Type B pancreatic cell (in vitro differentiated cells): ENCODE data around the gene MIOX. TPM values are rescaled to one million over a fixed set of nuclear protein-coding genes. Genes with fewer than 3 reads are reported as not detected.
A peak's percentile ranks its signal among the peaks of the same experiment; 100 is the strongest.

Experiments used
- DNase-seq: peaks from one replicate; pipeline ENCODE4 v3.0.0; 2021; ENCODE audit warnings: mixed read lengths; ENCODE audit not compliant: unreplicated experiment; ENCODE audit errors: extremely low spot score
- H3K27ac Mint-ChIP-seq: 2 replicates; pipeline ENCODE4 v1.8.0; 2021; ENCODE audit warnings: mild to moderate bottlenecking, mixed read lengths
- H3K27me3 Mint-ChIP-seq: 2 replicates; pipeline ENCODE4 v1.8.0; 2021; ENCODE audit warnings: mixed read lengths
- H3K36me3 Mint-ChIP-seq: 2 replicates; pipeline ENCODE4 v1.8.0; 2021; ENCODE audit warnings: mixed read lengths
- H3K4me1 Mint-ChIP-seq: one replicate; pipeline ENCODE4 v1.8.0; 2021; ENCODE audit warnings: mixed read lengths; ENCODE audit not compliant: unreplicated experiment
- H3K4me3 Mint-ChIP-seq: 2 replicates; pipeline ENCODE4 v1.8.0; 2021; ENCODE audit warnings: mild to moderate bottlenecking, mixed read lengths
- H3K9me3 Mint-ChIP-seq: 2 replicates; pipeline ENCODE4 v1.8.0; 2021; ENCODE audit warnings: mixed read lengths
- CTCF ChIP-seq: fragments of 200-600 bp; sonication (generic); conservative IDR thresholded peaks from 2 replicates; pipeline ENCODE4 v1.5.0; 2021; ENCODE audit warnings: antibody characterized with exemption, mild to moderate bottlenecking
- total RNA-seq: library from RNA; stranded (reverse); gene quantifications from 2 replicates; pipeline ENCODE4 v1.2.1, GENCODE V29; 2021; ENCODE audit warnings: low replicate concordance

MIOX gene
- total RNA-seq, 1 donor from 2014 or later = not detected

- Mint-ChIP-seq H3K9me3 (no peaks in the 10 kb centered on the region), H3K4me3 (no peak overlapping the region), H3K36me3 (peaks cover 5% of the 10 kb centered on the region), H3K27ac (peak overlapping the region; percentile 67), H3K4me1 (peaks cover 9% of the 10 kb centered on the region), H3K27me3 (no peaks in the 10 kb centered on the region)
- DNase-seq = no peak
- TF ChIP-seq CTCF = no peak
Observed at GRCh38 chr22:50445071-50445879, 41.4 kb upstream of the MIOX start.

- Mint-ChIP-seq H3K27me3 (no peaks in the 10 kb centered on the region), H3K27ac (peak overlapping the region; percentile 67), H3K4me1 (peaks cover 9% of the 10 kb centered on the region), H3K9me3 (no peaks in the 10 kb centered on the region), H3K36me3 (peaks cover 8% of the 10 kb centered on the region), H3K4me3 (peak overlapping the region; percentile 47)
- no peak for DNase-seq
- no peak for TF ChIP-seq CTCF
Observed at GRCh38 chr22:50445880-50446707, 40.6 kb upstream of the MIOX start.

- no peaks in the 10 kb centered on the region for H3K9me3 Mint-ChIP-seq
- peaks cover 9% of the 10 kb centered on the region for H3K4me1 Mint-ChIP-seq
- no peak for DNase-seq
- no peak for TF ChIP-seq CTCF
- H3K27me3 Mint-ChIP-seq = no peaks in the 10 kb centered on the region
- H3K4me3 Mint-ChIP-seq = no peak overlapping the region
- peaks cover 8% of the 10 kb centered on the region for H3K36me3 Mint-ChIP-seq
- no peak overlapping the region for H3K27ac Mint-ChIP-seq
Observed at GRCh38 chr22:50446708-50447575, 39.7 kb upstream of the MIOX start.

GRCh38 chr22:50447576-50448551 lies 38.8 kb upstream of the MIOX start:
- Mint-ChIP-seq H3K27ac (peak overlapping the region; percentile 11), H3K4me3 (no peak overlapping the region), H3K36me3 (peaks cover 11% of the 10 kb centered on the region), H3K27me3 (no peaks in the 10 kb centered on the region), H3K9me3 (no peaks in the 10 kb centered on the region), H3K4me1 (peaks cover 9% of the 10 kb centered on the region)
- DNase-seq = no peak
- TF ChIP-seq CTCF = no peak
